ENCODE results near the gene NUAK2.

DNA sequence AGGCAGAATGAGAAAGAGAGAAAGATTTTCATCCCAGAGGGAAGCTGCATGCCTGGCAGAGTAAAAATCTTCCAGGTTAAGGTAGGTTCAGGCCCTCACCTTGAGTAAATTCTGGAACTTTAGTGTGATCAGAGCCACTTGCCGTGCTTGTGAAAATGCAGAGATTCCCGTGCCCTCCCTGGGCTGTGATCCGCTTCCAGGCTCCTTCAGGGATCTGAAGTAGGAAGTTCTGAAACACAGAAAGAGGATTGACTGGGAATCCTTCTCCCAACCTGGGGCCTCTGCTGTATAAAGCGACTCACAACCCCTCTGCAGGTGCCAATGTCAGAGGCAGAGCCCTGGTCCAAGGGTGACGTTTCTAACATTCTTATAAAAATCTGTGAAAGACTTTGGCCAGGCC lies 26.6 kb downstream of the NUAK2 start:
- TF ChIP-seq CTCF (conservative IDR thresholded peaks at IDR 0.05; ENCODE audit: low read depth, low read length) (no peak), EZH2 (IDR thresholded peaks at IDR 0.05; ENCODE audit: borderline replicate concordance, low read depth, low read length, poor library complexity, severe bottlenecking) (no peak)

All from A673 (cell line).